ENCODE results near the gene HSFY1.
"Not testable (repeated sequence)": the region's sequence is repeated elsewhere in the genome, so short reads cannot be mapped to it uniquely, and the experiment has no call there.

HSFY1 gene, protein sequence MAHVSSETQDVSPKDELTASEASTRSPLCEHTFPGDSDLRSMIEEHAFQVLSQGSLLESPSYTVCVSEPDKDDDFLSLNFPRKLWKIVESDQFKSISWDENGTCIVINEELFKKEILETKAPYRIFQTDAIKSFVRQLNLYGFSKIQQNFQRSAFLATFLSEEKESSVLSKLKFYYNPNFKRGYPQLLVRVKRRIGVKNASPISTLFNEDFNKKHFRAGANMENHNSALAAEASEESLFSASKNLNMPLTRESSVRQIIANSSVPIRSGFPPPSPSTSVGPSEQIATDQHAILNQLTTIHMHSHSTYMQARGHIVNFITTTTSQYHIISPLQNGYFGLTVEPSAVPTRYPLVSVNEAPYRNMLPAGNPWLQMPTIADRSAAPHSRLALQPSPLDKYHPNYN

DNA sequence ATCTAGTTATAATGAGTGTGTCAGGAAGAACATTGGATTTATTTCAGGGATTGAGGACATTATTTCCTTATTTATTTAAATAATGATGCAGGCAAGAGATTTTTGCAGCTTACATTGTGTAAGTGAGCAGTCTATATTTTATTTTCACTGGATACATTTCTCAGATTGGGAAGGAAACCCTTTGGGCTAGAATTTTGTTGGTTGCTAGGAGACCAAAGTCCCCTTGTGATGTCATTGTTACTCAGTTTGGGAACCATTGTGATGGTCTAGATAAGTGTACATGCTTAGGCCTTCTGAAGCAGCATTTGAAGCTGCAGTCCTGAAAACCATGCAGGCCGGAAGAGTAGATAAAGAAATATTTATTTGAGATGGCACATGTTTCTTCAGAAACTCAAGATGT, at the start of gene HSFY1:
Gene HSFY1 (plus strand): TSS at position 301 of the 400 bp plus-strand sequence. CDS start 68 bp downstream, at position 369.
- DNase-seq (ENCODE audit: low read depth): not testable (repeated sequence)

DNA sequence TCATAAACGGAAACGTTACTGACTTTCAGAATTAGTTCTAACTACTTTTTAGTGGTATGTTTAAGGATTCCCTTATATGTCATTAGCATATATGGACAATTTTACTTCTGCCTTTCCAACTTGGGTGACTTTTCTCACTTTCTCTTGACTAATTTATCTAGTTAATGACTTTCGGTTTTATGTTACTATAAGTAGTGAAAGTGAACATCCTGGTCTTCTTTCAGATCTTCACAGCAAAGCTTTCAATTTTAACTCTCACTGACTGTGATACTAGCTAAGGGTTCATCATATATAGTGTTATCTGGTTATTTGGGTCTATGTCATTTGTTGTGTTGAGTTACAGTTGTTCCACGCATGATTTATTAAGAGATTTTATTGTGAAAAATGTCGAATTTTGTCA, 42.3 kb upstream of the HSFY1 start:
- not testable (repeated sequence) for DNase-seq (ENCODE audit: low read depth)

DNA sequence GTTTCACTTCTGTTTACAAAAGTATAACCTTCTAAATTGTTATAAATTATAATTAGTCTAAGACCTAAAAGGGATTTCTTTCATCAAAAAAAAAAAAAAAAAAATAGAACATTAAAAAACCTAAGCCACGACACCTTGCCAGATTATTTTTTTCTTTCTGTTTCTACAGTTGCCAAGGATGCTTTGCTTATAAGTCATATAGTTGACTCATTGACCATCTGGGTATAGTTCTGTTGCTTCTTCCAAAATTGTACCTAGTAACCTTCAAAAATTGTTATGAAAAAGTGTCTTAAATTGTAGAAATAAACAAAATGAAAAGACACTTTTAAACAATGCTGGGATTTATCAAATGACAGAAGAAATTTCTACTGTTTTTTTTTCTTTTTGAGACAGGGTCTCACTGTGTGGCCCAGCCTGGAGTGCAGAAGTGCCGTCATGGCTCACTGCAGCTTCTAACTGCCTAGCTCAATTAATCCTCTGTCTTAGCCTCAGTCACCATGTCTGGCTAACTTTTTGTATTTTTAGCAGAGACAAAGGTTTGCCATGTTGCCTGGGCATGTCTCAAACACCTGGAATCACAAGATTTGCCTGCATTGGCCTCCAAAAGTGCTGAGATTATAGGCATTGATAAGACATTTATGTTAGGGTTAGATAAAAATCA, 15.4 kb upstream of the HSFY1 start:
- not testable (repeated sequence) for DNase-seq (ENCODE audit: low read depth)

DNA sequence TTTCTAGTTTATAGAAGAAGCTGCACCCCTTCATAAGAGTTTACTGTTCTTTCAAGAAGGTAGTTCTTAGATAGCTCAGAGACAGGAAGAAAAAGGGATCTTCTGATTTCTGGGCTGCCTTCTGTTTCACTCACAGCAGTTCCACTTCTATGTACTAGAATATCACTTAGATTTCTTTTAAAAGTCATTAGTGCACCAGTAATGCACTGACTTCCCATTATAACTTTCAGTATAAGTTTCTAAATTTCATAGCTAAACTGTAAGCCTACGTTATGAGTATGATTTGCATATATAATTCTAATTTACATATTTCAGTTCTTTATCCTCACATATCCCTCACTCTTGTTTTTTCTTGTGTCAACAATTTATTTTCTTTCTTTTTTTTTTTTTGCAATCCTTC, 7.6 kb upstream of the HSFY1 start:
- DNase-seq (ENCODE audit: low read depth): not testable (repeated sequence)

DNA sequence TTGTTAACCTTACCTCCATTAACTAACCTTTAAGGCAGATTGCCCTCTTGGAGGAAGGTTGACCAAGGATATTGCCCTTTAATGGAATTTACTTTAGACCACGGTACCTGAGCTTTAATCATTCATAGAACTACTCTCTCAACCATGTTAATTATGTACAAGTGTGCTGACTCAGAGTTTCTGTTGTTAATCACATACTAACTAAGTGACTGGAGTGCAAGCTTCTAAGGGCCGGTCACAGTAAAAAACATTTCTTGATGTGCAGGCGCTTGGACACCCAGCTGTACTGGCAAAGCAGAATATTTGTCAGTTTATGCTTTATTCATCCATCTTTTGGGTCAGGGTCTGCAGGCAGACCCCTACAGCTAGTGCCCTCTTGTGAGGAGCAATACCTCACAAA, 6.6 kb downstream of the HSFY1 start:
- DNase-seq (ENCODE audit: low read depth): not testable (repeated sequence)

DNA sequence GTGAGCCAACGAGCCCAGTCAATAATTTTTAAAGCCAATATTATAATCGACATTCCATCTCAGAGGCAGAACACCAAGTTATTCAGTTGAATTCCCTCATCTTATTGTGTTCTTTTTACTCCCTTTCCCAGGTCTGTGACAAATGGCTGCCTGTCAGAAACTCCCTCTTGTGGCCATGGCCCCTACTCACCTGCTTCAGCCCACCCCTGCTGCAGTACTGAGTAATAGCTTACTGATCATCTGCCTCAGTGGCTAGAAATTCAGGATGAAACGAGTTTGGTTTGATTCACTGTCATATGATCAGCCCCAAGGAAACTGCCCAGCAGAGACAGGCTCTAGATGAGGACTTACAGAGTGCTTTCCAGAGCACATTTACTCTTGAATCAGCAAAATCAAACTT, 19.4 kb downstream of the HSFY1 start:
- DNase-seq (ENCODE audit: low read depth): not testable (repeated sequence)

Measured in T-helper 22 cell (primary cell).